Transverse colon (tissue), 3 donors: ENCODE results near the gene VPREB3.

Source experiments
- CTCF ChIP-seq, 5 experiments: fragments of 200-600 bp in 3 of 5; fragments of 450-650 bp in 2 of 5; sonication (generic) in 3 of 5; IDR thresholded peaks; 1 replicate in 2 of 5; 2 replicates in 3 of 5; pipeline ENCODE4 v1.5.1; 2016 to 2017; ENCODE audit warnings: antibody characterized with exemption in 5 of 5, inconsistent platforms in 3 of 5, mild to moderate bottlenecking in 2 of 5, moderate library complexity in 1 of 5
- POLR2A ChIP-seq: fragments of 450-650 bp; IDR thresholded peaks from one replicate; pipeline ENCODE4 v1.6.1; 2016; ENCODE audit warnings: antibody characterized with exemption, mild to moderate bottlenecking, moderate library complexity

DNA sequence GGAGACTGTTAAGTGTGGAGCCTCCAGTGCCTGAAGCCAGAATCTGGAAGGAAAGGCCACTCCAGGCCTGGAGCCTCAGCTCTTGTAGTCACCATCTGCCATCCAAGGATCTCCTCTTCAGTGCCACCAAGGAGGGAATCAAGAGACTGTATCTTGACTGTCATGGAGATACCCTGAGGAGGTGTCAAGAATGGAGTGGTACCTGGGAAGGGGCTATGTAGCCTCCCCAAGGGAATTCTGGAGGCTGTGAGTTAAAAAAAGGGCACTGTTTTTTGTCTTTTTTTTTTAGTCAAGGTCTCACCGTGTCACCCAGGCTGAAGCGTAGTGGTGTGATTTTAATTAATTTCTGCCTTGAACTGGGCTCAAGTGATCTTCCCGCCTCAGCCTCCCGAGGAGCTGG lies 5.3 kb upstream of the VPREB3 start:
- no peak for TF ChIP-seq CTCF (IDR thresholded peaks at IDR 0.05)
- no peak for TF ChIP-seq POLR2A
